Memory B cell (primary cell): ENCODE results near the gene CORO2B.

ENCODE experiments used
- ATAC-seq: fragments of 150-1000 bp; cut with Tn5 transposase; 2 replicates; pipeline ENCODE4 v1.10.0; 2021; ENCODE audit warnings: low read depth, mild to moderate bottlenecking, moderate library complexity
- DNase-seq, 2 donors: peaks; one replicate each; pipeline ENCODE4 v3.0.0; 2022; ENCODE audit warnings: low spot score in 2 of 2
- H3K27ac Mint-ChIP-seq: one replicate; pipeline ENCODE4 v1.8.0; 2022; ENCODE audit warnings: mild to moderate bottlenecking, moderate library complexity, mixed read lengths
- H3K27me3 Mint-ChIP-seq: one replicate; pipeline ENCODE4 v1.8.0; 2022; ENCODE audit warnings: mixed read lengths
- H3K36me3 Mint-ChIP-seq: one replicate; pipeline ENCODE4 v1.8.0; 2022; ENCODE audit warnings: mild to moderate bottlenecking, mixed read lengths
- H3K4me1 Mint-ChIP-seq: one replicate; pipeline ENCODE4 v1.8.0; 2022; ENCODE audit warnings: mixed read lengths
- H3K4me3 Mint-ChIP-seq: one replicate; pipeline ENCODE4 v1.8.0; 2022; ENCODE audit warnings: mild to moderate bottlenecking, moderate library complexity, mixed read lengths
- H3K9me3 Mint-ChIP-seq: one replicate; pipeline ENCODE4 v1.8.0; 2022; ENCODE audit warnings: mixed read lengths

The CORO2B gene

GRCh38 chr15:68578980-68579935 lies at the start of gene CORO2B:
CORO2B (plus strand) TSS chr15:68578993; CDS start chr15:68579263, 270 bp downstream.
- peaks cover 19% of the 10 kb centered on the region for H3K27me3 Mint-ChIP-seq
- DNase-seq (no peak), ATAC-seq (peak; percentile 20)
- H3K27ac Mint-ChIP-seq: no peak within 1 kb of the TSS
- H3K4me3 Mint-ChIP-seq: peak within 1 kb of the TSS; percentile 81
- H3K4me1 Mint-ChIP-seq: peaks cover 12% of the 10 kb centered on the region
- no peaks in the 10 kb centered on the region for H3K9me3 Mint-ChIP-seq
- no peaks in the 10 kb centered on the region for H3K36me3 Mint-ChIP-seq

- peaks cover 15% of the 10 kb centered on the region for H3K9me3 Mint-ChIP-seq
- H3K36me3 Mint-ChIP-seq: peaks cover 10% of the 10 kb centered on the region
- no peak overlapping the region for H3K4me3 Mint-ChIP-seq
- no peak for ATAC-seq
- peaks cover 2% of the 10 kb centered on the region for H3K4me1 Mint-ChIP-seq
- no peak for DNase-seq
- H3K27ac Mint-ChIP-seq: no peak overlapping the region
- H3K27me3 Mint-ChIP-seq: peaks cover 14% of the 10 kb centered on the region
Observed at GRCh38 chr15:68531387-68532179, 47.2 kb upstream of the CORO2B start.

GRCh38 chr15:68536331-68537095 lies 42.3 kb upstream of the CORO2B start:
- Mint-ChIP-seq H3K4me3 (no peak overlapping the region), H3K27ac (no peak overlapping the region), H3K9me3 (peaks cover 12% of the 10 kb centered on the region), H3K4me1 (no peaks in the 10 kb centered on the region), H3K36me3 (peaks cover 7% of the 10 kb centered on the region), H3K27me3 (peaks cover 14% of the 10 kb centered on the region)
- no peak for DNase-seq
- no peak for ATAC-seq

GRCh38 chr15:68537097-68537496 lies 41.7 kb upstream of the CORO2B start:
- Mint-ChIP-seq H3K4me3 (no peak overlapping the region), H3K36me3 (peaks cover 7% of the 10 kb centered on the region), H3K4me1 (no peaks in the 10 kb centered on the region), H3K27ac (no peak overlapping the region), H3K27me3 (peaks cover 16% of the 10 kb centered on the region), H3K9me3 (peaks cover 10% of the 10 kb centered on the region)
- DNase-seq: no peak
- no peak for ATAC-seq

- DNase-seq: no peak
- ATAC-seq: no peak
- H3K9me3 Mint-ChIP-seq: peaks cover 6% of the 10 kb centered on the region
- H3K27me3 Mint-ChIP-seq: peaks cover 17% of the 10 kb centered on the region
- no peaks in the 10 kb centered on the region for H3K4me1 Mint-ChIP-seq
- no peak overlapping the region for H3K4me3 Mint-ChIP-seq
- peaks cover 3% of the 10 kb centered on the region for H3K36me3 Mint-ChIP-seq
- H3K27ac Mint-ChIP-seq: no peak overlapping the region
Observed at GRCh38 chr15:68537506-68537905, 41.3 kb upstream of the CORO2B start.

GRCh38 chr15:68538311-68538710 lies 40.5 kb upstream of the CORO2B start:
- H3K27me3 Mint-ChIP-seq: peaks cover 19% of the 10 kb centered on the region
- no peak for ATAC-seq
- H3K4me1 Mint-ChIP-seq: no peaks in the 10 kb centered on the region
- no peaks in the 10 kb centered on the region for H3K9me3 Mint-ChIP-seq
- DNase-seq: no peak
- no peaks in the 10 kb centered on the region for H3K36me3 Mint-ChIP-seq
- H3K27ac Mint-ChIP-seq: no peak overlapping the region
- no peak overlapping the region for H3K4me3 Mint-ChIP-seq

GRCh38 chr15:68541743-68542142 lies 37.0 kb upstream of the CORO2B start:
- H3K4me1 Mint-ChIP-seq: no peaks in the 10 kb centered on the region
- no peaks in the 10 kb centered on the region for H3K36me3 Mint-ChIP-seq
- DNase-seq: no peak
- no peak overlapping the region for H3K27ac Mint-ChIP-seq
- H3K4me3 Mint-ChIP-seq: no peak overlapping the region
- H3K27me3 Mint-ChIP-seq: peaks cover 18% of the 10 kb centered on the region
- no peaks in the 10 kb centered on the region for H3K9me3 Mint-ChIP-seq
- ATAC-seq: no peak

GRCh38 chr15:68542348-68542747 lies 36.4 kb upstream of the CORO2B start:
- Mint-ChIP-seq H3K9me3 (peaks cover 1% of the 10 kb centered on the region), H3K4me1 (no peaks in the 10 kb centered on the region), H3K4me3 (no peak overlapping the region), H3K36me3 (no peaks in the 10 kb centered on the region), H3K27me3 (peaks cover 16% of the 10 kb centered on the region), H3K27ac (no peak overlapping the region)
- DNase-seq: no peak
- ATAC-seq: no peak

- DNase-seq (no peak), ATAC-seq (no peak)
- H3K4me3 Mint-ChIP-seq: no peak overlapping the region
- H3K27ac Mint-ChIP-seq: no peak overlapping the region
- H3K4me1 Mint-ChIP-seq: no peaks in the 10 kb centered on the region
- H3K36me3 Mint-ChIP-seq: no peaks in the 10 kb centered on the region
- peaks cover 1% of the 10 kb centered on the region for H3K9me3 Mint-ChIP-seq
- peaks cover 17% of the 10 kb centered on the region for H3K27me3 Mint-ChIP-seq
Observed at GRCh38 chr15:68542771-68543164, 36.0 kb upstream of the CORO2B start.

- Mint-ChIP-seq H3K9me3 (peaks cover 1% of the 10 kb centered on the region), H3K4me3 (no peak overlapping the region), H3K4me1 (no peaks in the 10 kb centered on the region), H3K27ac (no peak overlapping the region), H3K36me3 (no peaks in the 10 kb centered on the region), H3K27me3 (peaks cover 17% of the 10 kb centered on the region)
- no peak for DNase-seq
- ATAC-seq: no peak
Observed at GRCh38 chr15:68543165-68544008, 35.4 kb upstream of the CORO2B start.

GRCh38 chr15:68546318-68546717 lies 32.5 kb upstream of the CORO2B start:
- H3K9me3 Mint-ChIP-seq: peaks cover 1% of the 10 kb centered on the region
- no peak overlapping the region for H3K4me3 Mint-ChIP-seq
- no peak overlapping the region for H3K27ac Mint-ChIP-seq
- no peak for DNase-seq
- H3K4me1 Mint-ChIP-seq: no peaks in the 10 kb centered on the region
- no peak for ATAC-seq
- no peaks in the 10 kb centered on the region for H3K36me3 Mint-ChIP-seq
- peaks cover 22% of the 10 kb centered on the region for H3K27me3 Mint-ChIP-seq

GRCh38 chr15:68548364-68548763 lies 30.4 kb upstream of the CORO2B start:
- Mint-ChIP-seq H3K4me1 (no peaks in the 10 kb centered on the region), H3K4me3 (no peak overlapping the region), H3K36me3 (no peaks in the 10 kb centered on the region), H3K9me3 (peaks cover 1% of the 10 kb centered on the region), H3K27me3 (peaks cover 20% of the 10 kb centered on the region), H3K27ac (no peak overlapping the region)
- DNase-seq (no peak), ATAC-seq (no peak)

GRCh38 chr15:68550004-68550403 lies 28.8 kb upstream of the CORO2B start:
- ATAC-seq (no peak), DNase-seq (no peak)
- Mint-ChIP-seq H3K4me3 (no peak overlapping the region), H3K4me1 (no peaks in the 10 kb centered on the region), H3K36me3 (no peaks in the 10 kb centered on the region), H3K27ac (no peak overlapping the region), H3K9me3 (peaks cover 1% of the 10 kb centered on the region), H3K27me3 (peaks cover 23% of the 10 kb centered on the region)
